Colonic mucosa (tissue), 4 donors: ENCODE measurements around the gene CYB5A. TPM values are rescaled to one million over a fixed set of nuclear protein-coding genes. Genes with fewer than 3 reads are reported as not detected.

Experiments used
- DNase-seq: peaks from one replicate; pipeline ENCODE4 v3.0.0-alpha.2; 2020
- H3K27ac ChIP-seq: fragments of 200-600 bp; one replicate; pipeline ENCODE4 v1.8.0; 2021
- H3K27me3 ChIP-seq: fragments of 200-600 bp; one replicate; pipeline ENCODE4 v1.8.0; 2021
- H3K36me3 ChIP-seq: fragments of 200-600 bp; one replicate; pipeline ENCODE4 v1.8.0; 2021
- H3K4me1 ChIP-seq: fragments of 200-600 bp; one replicate; pipeline ENCODE4 v1.8.0; 2021; ENCODE audit warnings: mild to moderate bottlenecking
- H3K4me3 ChIP-seq: fragments of 200-600 bp; one replicate; pipeline ENCODE4 v1.8.0; 2021
- H3K9ac ChIP-seq, 2 donors: one replicate each; pipeline ENCODE4 v1.7.0; 2013; ENCODE audit warnings: control low read depth in 2 of 2, low read depth in 2 of 2, low read length in 2 of 2
- H3K9me3 ChIP-seq: fragments of 200-600 bp; one replicate; pipeline ENCODE4 v1.8.0; 2021
- CTCF ChIP-seq: fragments of 200-600 bp; IDR thresholded peaks from one replicate; pipeline ENCODE4 v1.8.0; 2022; ENCODE audit warnings: antibody characterized with exemption, mild to moderate bottlenecking
- intact Hi-C: fragments of 100-400 bp; cut with DNase I; formaldehyde crosslinking; loops from one replicate; pipeline ENCODE4 v1.14.1; 2022
- total RNA-seq, 2 donors: library from RNA; stranded (reverse); fragmentation: NEBNext Ultra II Directional in 1 of 2; extraction: Animal tissue kit (Norgen Biotek cat#: 25700) in 1 of 2; gene quantifications; one replicate each; pipeline ENCODE4 v1.2.1, GENCODE V29; 2021
- donor health status: healthy.
- donor health status: DM: no; HTN: no; CAD: no.
- donor health status: DM: no; HTN: no; CAD: no.

Gene CYB5A, protein sequence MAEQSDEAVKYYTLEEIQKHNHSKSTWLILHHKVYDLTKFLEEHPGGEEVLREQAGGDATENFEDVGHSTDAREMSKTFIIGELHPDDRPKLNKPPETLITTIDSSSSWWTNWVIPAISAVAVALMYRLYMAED
- 100 to 1,000 TPM; 107 to 114 TPM for total RNA-seq

GRCh38 chr18:74291771-74292540, at the start of gene CYB5A:
Gene CYB5A (minus strand): TSS chr18:74291963. CDS start chr18:74291875, 88 bp downstream.
- H3K9me3 ChIP-seq, result no peaks in the 10 kb centered on the region
- TF ChIP-seq CTCF, result no peak
- H3K4me1 ChIP-seq, result no peaks in the 10 kb centered on the region
- H3K27me3 ChIP-seq, result no peaks in the 10 kb centered on the region
- intact Hi-C loops, result no loop called here
- H3K36me3 ChIP-seq, result no peaks in the 10 kb centered on the region
- peak within 1 kb of the TSS; percentile 94 for H3K4me3 ChIP-seq
- DNase-seq, result peak; percentile 99
- peak within 1 kb of the TSS; percentile 68 for H3K27ac ChIP-seq
- peak within 1 kb of the TSS; percentile 70 to 89 for H3K9ac ChIP-seq

DNA sequence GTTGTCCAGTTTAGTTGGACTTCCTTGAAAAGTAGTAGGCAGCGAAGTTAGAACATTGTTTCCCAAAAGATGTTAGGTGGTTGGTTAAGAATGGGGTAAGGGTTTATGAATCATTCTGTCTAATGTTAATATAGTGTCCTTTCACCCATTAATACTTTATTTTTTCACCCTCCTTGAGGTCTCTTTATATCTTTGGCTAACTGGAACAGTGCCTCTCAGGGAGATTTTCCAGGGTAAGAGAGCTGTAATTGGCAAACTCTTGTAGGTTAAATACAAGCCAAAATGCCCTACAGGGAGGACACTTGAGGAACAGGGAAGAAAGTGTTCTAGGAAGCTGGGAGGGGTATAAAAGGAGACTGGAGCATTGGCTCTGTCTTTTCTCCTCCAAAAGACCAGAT, 46.1 kb upstream of the CYB5A start:
- Histone ChIP-seq H3K27me3 (no peaks in the 10 kb centered on the region), H3K4me1 (no peaks in the 10 kb centered on the region), H3K27ac (no peak overlapping the region), H3K9ac (no peak overlapping the region), H3K9me3 (no peaks in the 10 kb centered on the region), H3K4me3 (no peak overlapping the region), H3K36me3 (no peaks in the 10 kb centered on the region)
- intact Hi-C loops, result no loop called here
- TF ChIP-seq CTCF, result no peak
- DNase-seq, result no peak

- TF ChIP-seq CTCF, result no peak
- no peak overlapping the region for H3K4me3 ChIP-seq
- intact Hi-C loops, result no loop called here
- H3K27me3 ChIP-seq, result no peaks in the 10 kb centered on the region
- no peak for DNase-seq
- H3K9ac ChIP-seq, result no peak overlapping the region
- H3K36me3 ChIP-seq, result no peaks in the 10 kb centered on the region
- no peaks in the 10 kb centered on the region for H3K9me3 ChIP-seq
- no peak overlapping the region for H3K27ac ChIP-seq
- H3K4me1 ChIP-seq, result no peaks in the 10 kb centered on the region
Measured at GRCh38 chr18:74337155-74337911, 45.6 kb upstream of the CYB5A start.

DNA sequence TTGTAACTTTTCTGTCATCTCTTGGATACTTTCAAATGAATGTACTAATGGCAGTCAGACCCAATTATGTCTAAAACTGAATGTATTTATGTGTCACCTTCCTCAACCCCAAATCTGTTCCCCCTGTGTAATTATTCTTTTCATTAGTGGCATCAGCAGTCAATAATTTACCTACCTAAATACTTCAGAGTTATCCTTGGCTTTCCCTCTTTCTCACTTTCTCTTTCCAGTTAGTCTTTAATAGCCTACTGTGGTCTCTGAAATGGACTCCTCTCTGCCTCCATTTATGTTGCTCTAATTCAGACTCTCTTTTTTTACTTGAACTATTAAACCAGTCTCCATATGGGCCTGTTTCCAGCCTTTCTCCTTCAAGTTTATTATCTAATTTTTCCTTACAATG, 44.9 kb upstream of the CYB5A start:
- Histone ChIP-seq H3K4me3 (no peak overlapping the region), H3K27ac (no peak overlapping the region), H3K9me3 (no peaks in the 10 kb centered on the region), H3K36me3 (no peaks in the 10 kb centered on the region), H3K27me3 (no peaks in the 10 kb centered on the region), H3K4me1 (no peaks in the 10 kb centered on the region), H3K9ac (no peak overlapping the region)
- intact Hi-C loops, result no loop called here
- TF ChIP-seq CTCF, result no peak
- DNase-seq, result no peak

DNA sequence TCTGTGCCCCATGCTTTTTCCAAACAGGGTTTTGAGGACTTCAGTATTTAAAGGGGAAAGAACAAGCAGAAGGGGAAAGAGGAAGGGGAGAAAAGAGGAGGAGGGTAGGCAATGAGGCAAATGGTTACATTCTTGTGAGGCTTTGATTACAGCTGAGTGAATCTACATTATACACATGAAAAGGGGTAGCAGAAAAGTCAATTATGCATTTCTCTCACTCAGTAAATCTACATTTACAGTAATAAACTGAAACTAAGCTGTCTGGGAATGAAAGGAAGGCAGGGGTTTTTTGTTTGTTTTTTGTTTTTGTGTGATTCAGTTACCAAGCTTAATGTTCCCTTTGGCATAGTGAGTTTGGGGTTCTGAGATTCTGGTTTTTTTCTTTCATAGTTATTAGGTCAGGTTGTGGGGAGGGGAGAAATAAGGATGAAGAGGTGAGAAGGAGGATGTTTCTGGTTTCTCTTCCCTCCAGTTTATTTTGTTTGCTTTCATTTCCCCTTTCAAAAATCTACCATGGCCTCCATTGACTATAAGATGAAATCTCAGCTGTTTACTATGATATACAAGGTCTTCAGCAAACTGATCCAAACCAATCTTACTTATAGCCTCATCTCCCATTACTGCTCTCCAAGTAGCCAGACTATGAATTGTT, 42.6 kb upstream of the CYB5A start:
- H3K9ac ChIP-seq, result no peak overlapping the region
- no peaks in the 10 kb centered on the region for H3K9me3 ChIP-seq
- H3K4me3 ChIP-seq, result no peak overlapping the region
- H3K27me3 ChIP-seq, result no peaks in the 10 kb centered on the region
- no peaks in the 10 kb centered on the region for H3K4me1 ChIP-seq
- intact Hi-C loops, result no loop called here
- DNase-seq, result no peak
- H3K27ac ChIP-seq, result no peak overlapping the region
- no peaks in the 10 kb centered on the region for H3K36me3 ChIP-seq
- TF ChIP-seq CTCF, result no peak
